NCI-H2227 (cell line): ENCODE measurements around the gene EMILIN3.

Experiments used
- DNase-seq: peaks from one replicate; lab custom pipeline; 2025; ENCODE audit not compliant: unreplicated experiment; lab: John Stamatoyannopoulos, UW

Gene EMILIN3

GRCh38 chr20:41366546-41367392 is at the start of gene EMILIN3:
Gene EMILIN3, minus strand, starts transcription at chr20:41366818. Its CDS starts 184 bp downstream, at chr20:41366634.
- peak; percentile 68 for DNase-seq

GRCh38 chr20:41415191-41415590 is 48.6 kb upstream of the EMILIN3 start:
- no peak for DNase-seq

- no peak for DNase-seq
These were observed 46.6 kb upstream of the EMILIN3 start for GRCh38 chr20:41413169-41413568.

- DNase-seq = no peak
These were observed 45.9 kb upstream of the EMILIN3 start for GRCh38 chr20:41412324-41413120.

GRCh38 chr20:41411391-41411847 is 44.8 kb upstream of the EMILIN3 start:
- DNase-seq = no peak

- DNase-seq = peak; percentile 88
These were observed 42.4 kb upstream of the EMILIN3 start for GRCh38 chr20:41408986-41409385.

- DNase-seq = no peak
These were observed 41.7 kb upstream of the EMILIN3 start for GRCh38 chr20:41408156-41408794.

- DNase-seq = no peak
These were observed 41.0 kb upstream of the EMILIN3 start for GRCh38 chr20:41407607-41408006.

GRCh38 chr20:41406896-41407444 is 40.4 kb upstream of the EMILIN3 start:
- DNase-seq = no peak

- no peak for DNase-seq
These were observed 39.7 kb upstream of the EMILIN3 start for GRCh38 chr20:41406353-41406752.

GRCh38 chr20:41405436-41405835 is 38.8 kb upstream of the EMILIN3 start:
- no peak for DNase-seq

GRCh38 chr20:41403604-41404003 is 37.0 kb upstream of the EMILIN3 start:
- peak; percentile 23 for DNase-seq

GRCh38 chr20:41398408-41398807 is 31.8 kb upstream of the EMILIN3 start:
- DNase-seq = no peak

GRCh38 chr20:41395667-41396664 is 29.3 kb upstream of the EMILIN3 start:
- DNase-seq = peak; percentile 50

- DNase-seq = no peak
These were observed 28.5 kb upstream of the EMILIN3 start for GRCh38 chr20:41394931-41395666.

- DNase-seq = no peak
These were observed 27.5 kb upstream of the EMILIN3 start for GRCh38 chr20:41394081-41394480.

GRCh38 chr20:41393705-41394066 is 27.1 kb upstream of the EMILIN3 start:
- no peak for DNase-seq

GRCh38 chr20:41392871-41393704 is 26.5 kb upstream of the EMILIN3 start:
- no peak for DNase-seq
